Measurements from ENCODE around the gene ELF3. TPM values are rescaled to one million over a fixed set of nuclear protein-coding genes. Genes with fewer than 3 reads are reported as not detected.

Gene ELF3
- total and polyA plus RNA-seq, 2 experiments from 2014 or later = 12.3 to 19.5 TPM

DNA sequence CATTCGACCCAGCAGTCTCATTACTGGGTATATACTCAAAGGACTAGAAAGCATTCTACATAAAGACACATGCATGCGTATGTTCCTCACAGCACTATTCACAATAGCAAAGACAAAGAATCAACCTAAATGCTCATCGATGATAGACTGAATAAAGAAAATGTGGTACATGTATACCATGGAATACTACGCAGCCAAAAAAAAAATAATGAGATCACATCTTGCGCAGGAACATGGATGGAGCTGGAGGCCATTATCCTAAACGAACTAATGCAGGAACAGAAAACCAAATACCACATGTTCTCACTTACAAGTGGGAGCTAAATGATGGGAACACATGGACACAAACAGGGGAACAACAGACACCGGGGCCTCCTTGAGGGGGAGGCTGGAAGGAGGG lies 43.7 kb downstream of the ELF3 start:
- Histone ChIP-seq H2AFZ (no peak overlapping the region), H3K9me2 (ENCODE audit: insufficient read depth) (no peaks in the 10 kb centered on the region), H3K4me3 (no peak overlapping the region), H3F3A (replicated peaks; ENCODE audit: low read depth) (no peaks in the 10 kb centered on the region), H3K4me2 (no peak overlapping the region), H3K79me2 (replicated peaks; ENCODE audit: insufficient read depth) (no peaks in the 10 kb centered on the region), H3K4me1 (ENCODE audit: insufficient read depth) (no peaks in the 10 kb centered on the region), H4K20me1 (replicated peaks; ENCODE audit: insufficient read depth) (no peaks in the 10 kb centered on the region), H3K27ac (ENCODE audit: low read depth) (no peak overlapping the region), H3K36me3 (ENCODE audit: insufficient read depth) (no peaks in the 10 kb centered on the region), H3K27me3 (ENCODE audit: insufficient read depth) (no peaks in the 10 kb centered on the region)
- ATAC-seq = no peak
- Mint-ChIP-seq H3K27ac (no peak overlapping the region), H3K27me3 (ENCODE audit: insufficient read depth, low read depth, poor library complexity) (peaks cover 1% of the 10 kb centered on the region), H3K4me3 (no peak overlapping the region), H3K9me3 (no peaks in the 10 kb centered on the region), H3K4me1 (no peaks in the 10 kb centered on the region), H3K36me3 (ENCODE audit: low read depth) (no peaks in the 10 kb centered on the region)
- no peak for TF ChIP-seq POLR2AphosphoS5 (IDR thresholded peaks at IDR 0.05; ENCODE audit: low read depth)
- no peak for TF ChIP-seq EZH2 (IDR thresholded peaks at IDR 0.05; ENCODE audit: low read depth, unreplicated experiment)
- TF ChIP-seq NANOG (IDR thresholded peaks at IDR 0.05; ENCODE audit: borderline replicate concordance) = no peak
- TF ChIP-seq JUNB (IDR thresholded peaks at IDR 0.05; ENCODE audit: unreplicated experiment) = no peak
- no peak for TF ChIP-seq STAT1 (IDR thresholded peaks at IDR 0.05; ENCODE audit: unreplicated experiment)
- TF ChIP-seq ZNF114 (CRISPR knock-in tag; IDR thresholded peaks at IDR 0.05) = no peak
- TF ChIP-seq, protein P1, sequence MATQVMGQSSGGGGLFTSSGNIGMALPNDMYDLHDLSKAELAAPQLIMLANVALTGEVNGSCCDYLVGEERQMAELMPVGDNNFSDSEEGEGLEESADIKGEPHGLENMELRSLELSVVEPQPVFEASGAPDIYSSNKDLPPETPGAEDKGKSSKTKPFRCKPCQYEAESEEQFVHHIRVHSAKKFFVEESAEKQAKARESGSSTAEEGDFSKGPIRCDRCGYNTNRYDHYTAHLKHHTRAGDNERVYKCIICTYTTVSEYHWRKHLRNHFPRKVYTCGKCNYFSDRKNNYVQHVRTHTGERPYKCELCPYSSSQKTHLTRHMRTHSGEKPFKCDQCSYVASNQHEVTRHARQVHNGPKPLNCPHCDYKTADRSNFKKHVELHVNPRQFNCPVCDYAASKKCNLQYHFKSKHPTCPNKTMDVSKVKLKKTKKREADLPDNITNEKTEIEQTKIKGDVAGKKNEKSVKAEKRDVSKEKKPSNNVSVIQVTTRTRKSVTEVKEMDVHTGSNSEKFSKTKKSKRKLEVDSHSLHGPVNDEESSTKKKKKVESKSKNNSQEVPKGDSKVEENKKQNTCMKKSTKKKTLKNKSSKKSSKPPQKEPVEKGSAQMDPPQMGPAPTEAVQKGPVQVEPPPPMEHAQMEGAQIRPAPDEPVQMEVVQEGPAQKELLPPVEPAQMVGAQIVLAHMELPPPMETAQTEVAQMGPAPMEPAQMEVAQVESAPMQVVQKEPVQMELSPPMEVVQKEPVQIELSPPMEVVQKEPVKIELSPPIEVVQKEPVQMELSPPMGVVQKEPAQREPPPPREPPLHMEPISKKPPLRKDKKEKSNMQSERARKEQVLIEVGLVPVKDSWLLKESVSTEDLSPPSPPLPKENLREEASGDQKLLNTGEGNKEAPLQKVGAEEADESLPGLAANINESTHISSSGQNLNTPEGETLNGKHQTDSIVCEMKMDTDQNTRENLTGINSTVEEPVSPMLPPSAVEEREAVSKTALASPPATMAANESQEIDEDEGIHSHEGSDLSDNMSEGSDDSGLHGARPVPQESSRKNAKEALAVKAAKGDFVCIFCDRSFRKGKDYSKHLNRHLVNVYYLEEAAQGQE (IDR thresholded peaks at IDR 0.05; ENCODE audit: unreplicated experiment) = no peak
- TF ChIP-seq, protein P2, sequence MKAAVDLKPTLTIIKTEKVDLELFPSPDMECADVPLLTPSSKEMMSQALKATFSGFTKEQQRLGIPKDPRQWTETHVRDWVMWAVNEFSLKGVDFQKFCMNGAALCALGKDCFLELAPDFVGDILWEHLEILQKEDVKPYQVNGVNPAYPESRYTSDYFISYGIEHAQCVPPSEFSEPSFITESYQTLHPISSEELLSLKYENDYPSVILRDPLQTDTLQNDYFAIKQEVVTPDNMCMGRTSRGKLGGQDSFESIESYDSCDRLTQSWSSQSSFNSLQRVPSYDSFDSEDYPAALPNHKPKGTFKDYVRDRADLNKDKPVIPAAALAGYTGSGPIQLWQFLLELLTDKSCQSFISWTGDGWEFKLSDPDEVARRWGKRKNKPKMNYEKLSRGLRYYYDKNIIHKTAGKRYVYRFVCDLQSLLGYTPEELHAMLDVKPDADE (IDR thresholded peaks at IDR 0.05) = no peak
- TF ChIP-seq, protein P3, sequence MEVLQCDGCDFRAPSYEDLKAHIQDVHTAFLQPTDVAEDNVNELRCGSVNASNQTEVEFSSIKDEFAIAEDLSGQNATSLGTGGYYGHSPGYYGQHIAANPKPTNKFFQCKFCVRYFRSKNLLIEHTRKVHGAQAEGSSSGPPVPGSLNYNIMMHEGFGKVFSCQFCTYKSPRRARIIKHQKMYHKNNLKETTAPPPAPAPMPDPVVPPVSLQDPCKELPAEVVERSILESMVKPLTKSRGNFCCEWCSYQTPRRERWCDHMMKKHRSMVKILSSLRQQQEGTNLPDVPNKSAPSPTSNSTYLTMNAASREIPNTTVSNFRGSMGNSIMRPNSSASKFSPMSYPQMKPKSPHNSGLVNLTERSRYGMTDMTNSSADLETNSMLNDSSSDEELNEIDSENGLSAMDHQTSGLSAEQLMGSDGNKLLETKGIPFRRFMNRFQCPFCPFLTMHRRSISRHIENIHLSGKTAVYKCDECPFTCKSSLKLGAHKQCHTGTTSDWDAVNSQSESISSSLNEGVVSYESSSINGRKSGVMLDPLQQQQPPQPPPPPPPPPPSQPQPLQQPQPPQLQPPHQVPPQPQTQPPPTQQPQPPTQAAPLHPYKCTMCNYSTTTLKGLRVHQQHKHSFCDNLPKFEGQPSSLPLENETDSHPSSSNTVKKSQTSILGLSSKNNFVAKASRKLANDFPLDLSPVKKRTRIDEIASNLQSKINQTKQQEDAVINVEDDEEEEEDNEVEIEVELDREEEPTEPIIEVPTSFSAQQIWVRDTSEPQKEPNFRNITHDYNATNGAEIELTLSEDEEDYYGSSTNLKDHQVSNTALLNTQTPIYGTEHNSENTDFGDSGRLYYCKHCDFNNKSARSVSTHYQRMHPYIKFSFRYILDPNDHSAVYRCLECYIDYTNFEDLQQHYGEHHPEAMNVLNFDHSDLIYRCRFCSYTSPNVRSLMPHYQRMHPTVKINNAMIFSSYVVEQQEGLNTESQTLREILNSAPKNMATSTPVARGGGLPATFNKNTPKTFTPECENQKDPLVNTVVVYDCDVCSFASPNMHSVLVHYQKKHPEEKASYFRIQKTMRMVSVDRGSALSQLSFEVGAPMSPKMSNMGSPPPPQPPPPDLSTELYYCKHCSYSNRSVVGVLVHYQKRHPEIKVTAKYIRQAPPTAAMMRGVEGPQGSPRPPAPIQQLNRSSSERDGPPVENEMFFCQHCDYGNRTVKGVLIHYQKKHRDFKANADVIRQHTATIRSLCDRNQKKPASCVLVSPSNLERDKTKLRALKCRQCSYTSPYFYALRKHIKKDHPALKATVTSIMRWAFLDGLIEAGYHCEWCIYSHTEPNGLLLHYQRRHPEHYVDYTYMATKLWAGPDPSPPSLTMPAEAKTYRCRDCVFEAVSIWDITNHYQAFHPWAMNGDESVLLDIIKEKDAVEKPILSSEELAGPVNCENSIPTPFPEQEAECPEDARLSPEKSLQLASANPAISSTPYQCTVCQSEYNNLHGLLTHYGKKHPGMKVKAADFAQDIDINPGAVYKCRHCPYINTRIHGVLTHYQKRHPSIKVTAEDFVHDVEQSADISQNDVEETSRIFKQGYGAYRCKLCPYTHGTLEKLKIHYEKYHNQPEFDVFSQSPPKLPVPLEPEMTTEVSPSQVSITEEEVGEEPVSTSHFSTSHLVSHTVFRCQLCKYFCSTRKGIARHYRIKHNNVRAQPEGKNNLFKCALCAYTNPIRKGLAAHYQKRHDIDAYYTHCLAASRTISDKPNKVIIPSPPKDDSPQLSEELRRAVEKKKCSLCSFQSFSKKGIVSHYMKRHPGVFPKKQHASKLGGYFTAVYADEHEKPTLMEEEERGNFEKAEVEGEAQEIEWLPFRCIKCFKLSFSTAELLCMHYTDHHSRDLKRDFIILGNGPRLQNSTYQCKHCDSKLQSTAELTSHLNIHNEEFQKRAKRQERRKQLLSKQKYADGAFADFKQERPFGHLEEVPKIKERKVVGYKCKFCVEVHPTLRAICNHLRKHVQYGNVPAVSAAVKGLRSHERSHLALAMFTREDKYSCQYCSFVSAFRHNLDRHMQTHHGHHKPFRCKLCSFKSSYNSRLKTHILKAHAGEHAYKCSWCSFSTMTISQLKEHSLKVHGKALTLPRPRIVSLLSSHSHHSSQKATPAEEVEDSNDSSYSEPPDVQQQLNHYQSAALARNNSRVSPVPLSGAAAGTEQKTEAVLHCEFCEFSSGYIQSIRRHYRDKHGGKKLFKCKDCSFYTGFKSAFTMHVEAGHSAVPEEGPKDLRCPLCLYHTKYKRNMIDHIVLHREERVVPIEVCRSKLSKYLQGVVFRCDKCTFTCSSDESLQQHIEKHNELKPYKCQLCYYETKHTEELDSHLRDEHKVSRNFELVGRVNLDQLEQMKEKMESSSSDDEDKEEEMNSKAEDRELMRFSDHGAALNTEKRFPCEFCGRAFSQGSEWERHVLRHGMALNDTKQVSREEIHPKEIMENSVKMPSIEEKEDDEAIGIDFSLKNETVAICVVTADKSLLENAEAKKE (CRISPR knock-in tag; IDR thresholded peaks at IDR 0.05) = no peak
- TF ChIP-seq, protein P4, sequence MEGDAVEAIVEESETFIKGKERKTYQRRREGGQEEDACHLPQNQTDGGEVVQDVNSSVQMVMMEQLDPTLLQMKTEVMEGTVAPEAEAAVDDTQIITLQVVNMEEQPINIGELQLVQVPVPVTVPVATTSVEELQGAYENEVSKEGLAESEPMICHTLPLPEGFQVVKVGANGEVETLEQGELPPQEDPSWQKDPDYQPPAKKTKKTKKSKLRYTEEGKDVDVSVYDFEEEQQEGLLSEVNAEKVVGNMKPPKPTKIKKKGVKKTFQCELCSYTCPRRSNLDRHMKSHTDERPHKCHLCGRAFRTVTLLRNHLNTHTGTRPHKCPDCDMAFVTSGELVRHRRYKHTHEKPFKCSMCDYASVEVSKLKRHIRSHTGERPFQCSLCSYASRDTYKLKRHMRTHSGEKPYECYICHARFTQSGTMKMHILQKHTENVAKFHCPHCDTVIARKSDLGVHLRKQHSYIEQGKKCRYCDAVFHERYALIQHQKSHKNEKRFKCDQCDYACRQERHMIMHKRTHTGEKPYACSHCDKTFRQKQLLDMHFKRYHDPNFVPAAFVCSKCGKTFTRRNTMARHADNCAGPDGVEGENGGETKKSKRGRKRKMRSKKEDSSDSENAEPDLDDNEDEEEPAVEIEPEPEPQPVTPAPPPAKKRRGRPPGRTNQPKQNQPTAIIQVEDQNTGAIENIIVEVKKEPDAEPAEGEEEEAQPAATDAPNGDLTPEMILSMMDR (conservative IDR thresholded peaks at IDR 0.05; ENCODE audit: low read depth in 2 of 2) = no peak
- TF ChIP-seq EZH2phosphoT487 (IDR thresholded peaks at IDR 0.05; ENCODE audit: unreplicated experiment) = no peak
- no peak for TF ChIP-seq ZNF331 (CRISPR knock-in tag; IDR thresholded peaks at IDR 0.05; ENCODE audit: low read depth)
- TF ChIP-seq CREB1 (CRISPR knock-in tag; IDR thresholded peaks at IDR 0.05; ENCODE audit: low read depth) = no peak
- no peak for DNase-seq (ENCODE audit: low spot score)

All from GM23338 (cell line).